Fibroblast of lung (primary cell): Measurements from ENCODE around the gene OCIAD1. TPM values are rescaled to one million over a fixed set of nuclear protein-coding genes. Genes with fewer than 3 reads are reported as not detected.
A peak's percentile ranks its signal among the peaks of the same experiment; 100 is the strongest.
"Not testable (repeated sequence)": the region's sequence is repeated elsewhere in the genome, so short reads cannot be mapped to it uniquely, and the experiment has no call there.

ENCODE experiments used
- DNase-seq, 2 donors: peaks; one replicate each; pipeline versions ENCODE4 v3.0.0 to v3.0.0-alpha.2; 2010; ENCODE audit warnings: low read depth in 2 of 2
- H2AFZ ChIP-seq: 2 replicates; pipeline ENCODE4 v1.5.1; 2012; ENCODE audit warnings: low read length, control low read depth, inconsistent platforms
- H3K27ac ChIP-seq: 2 replicates; pipeline ENCODE4 v1.5.1; 2011; ENCODE audit warnings: low read length, control low read depth; ENCODE audit not compliant: insufficient read depth
- H3K27me3 ChIP-seq: 2 replicates; pipeline ENCODE4 v1.5.1; 2011; ENCODE audit warnings: mild to moderate bottlenecking, low read length; ENCODE audit not compliant: control insufficient read depth, insufficient read depth
- H3K36me3 ChIP-seq: 2 replicates; pipeline ENCODE4 v1.5.1; 2011; ENCODE audit warnings: low read length; ENCODE audit not compliant: control insufficient read depth, insufficient read depth
- H3K4me1 ChIP-seq: 2 replicates; pipeline ENCODE4 v1.5.1; 2011; ENCODE audit warnings: low read length; ENCODE audit not compliant: control insufficient read depth, insufficient read depth; ENCODE audit errors: extremely low read depth
- H3K4me2 ChIP-seq: 2 replicates; pipeline ENCODE4 v1.5.1; 2011; ENCODE audit warnings: low read length, control low read depth; ENCODE audit not compliant: insufficient read depth; ENCODE audit errors: extremely low read depth
- H3K4me3 ChIP-seq, 4 experiments: fragments of 200-600 bp in 1 of 4; sonication (generic) in 1 of 4; replicated peaks in 1 of 4; 2 replicates each; pipeline ENCODE4 v1.5.1; 2011 to 2016; ENCODE audit warnings: low read length in 4 of 4, low read depth in 3 of 4, mild to moderate bottlenecking in 3 of 4, control low read depth in 2 of 4, inconsistent platforms in 1 of 4, mixed read lengths in 1 of 4; ENCODE audit not compliant: insufficient read depth in 1 of 4; ENCODE audit errors: control extremely low read depth in 1 of 4
- H3K79me2 ChIP-seq: 2 replicates; pipeline ENCODE4 v1.5.1; 2012; ENCODE audit warnings: mild to moderate bottlenecking, low read length, inconsistent platforms; ENCODE audit not compliant: control insufficient read depth, insufficient read depth
- H3K9ac ChIP-seq: 2 replicates; pipeline ENCODE4 v1.5.1; 2011; ENCODE audit warnings: mild to moderate bottlenecking, low read length, control low read depth; ENCODE audit not compliant: insufficient read depth
- H3K9me3 ChIP-seq: 2 replicates; pipeline ENCODE4 v1.5.1; 2012; ENCODE audit warnings: low read depth, low read length; ENCODE audit not compliant: control insufficient read depth, insufficient read depth
- H4K20me1 ChIP-seq: 2 replicates; pipeline ENCODE4 v1.5.1; 2011; ENCODE audit warnings: low read length; ENCODE audit not compliant: control insufficient read depth, insufficient read depth; ENCODE audit errors: extremely low read depth
- CTCF ChIP-seq, 2 donors: IDR thresholded peaks in 1 of 2; conservative IDR thresholded peaks in 1 of 2; 1 replicate in 1 of 2; 2 replicates in 1 of 2; pipeline ENCODE4 v1.5.1; 2011 to 2012; ENCODE audit warnings: low read length in 2 of 2, control low read depth in 1 of 2, inconsistent platforms in 1 of 2, low read depth in 1 of 2, mild to moderate bottlenecking in 1 of 2
- EZH2 ChIP-seq: IDR thresholded peaks from 2 replicates; pipeline ENCODE4 v1.5.1; 2012; ENCODE audit warnings: low read length, control low read depth, mild to moderate bottlenecking; ENCODE audit errors: missing control alignments
- polyA plus RNA-seq, 2 donors: library from polyadenylated mRNA; depleted of rRNA in 1 of 2; stranded (reverse) in 1 of 2; unstranded in 1 of 2; fragments of >200 nt; gene quantifications; 2 replicates each; pipeline ENCODE4 v1.2.1, GENCODE V29; 2011 to 2012; ENCODE audit warnings: missing spikeins in 1 of 2
- total RNA-seq: library from RNA; depleted of rRNA; stranded (reverse); fragments of >200 nt; gene quantifications from 2 replicates; pipeline ENCODE4 v1.2.1, GENCODE V29; 2014

OCIAD1 gene
- total and polyA plus RNA-seq, 2 donors (not counting 1 experiment from before 2014, with no cell fraction given), result 92.8 to 163 TPM

- H3K27me3 ChIP-seq, result no peaks in the 10 kb centered on the region
- no peak overlapping the region for H3K4me2 ChIP-seq
- no peaks in the 10 kb centered on the region for H4K20me1 ChIP-seq
- DNase-seq, result peak in 1 of 2 donors; percentile 3
- no peaks in the 10 kb centered on the region for H3K4me1 ChIP-seq
- no peaks in the 10 kb centered on the region for H3K79me2 ChIP-seq
- H2AFZ ChIP-seq, result no peak overlapping the region
- H3K36me3 ChIP-seq, result peaks cover 4% of the 10 kb centered on the region
- no peak for TF ChIP-seq CTCF (conservative IDR thresholded peaks at IDR 0.05 in 1 of 2, IDR thresholded peaks at IDR 0.05 in 1 of 2; ENCODE audit: low read depth in 1 of 2, low read length in 2 of 2)
- no peak for TF ChIP-seq EZH2
- H3K9ac ChIP-seq, result no peak overlapping the region
- no peak overlapping the region for H3K4me3 ChIP-seq
- no peaks in the 10 kb centered on the region for H3K9me3 ChIP-seq
- H3K27ac ChIP-seq, result no peak overlapping the region
These were observed 31.8 kb downstream of the OCIAD1 start for GRCh38 chr4:48862661-48863060.

GRCh38 chr4:48863728-48864127 is 32.8 kb downstream of the OCIAD1 start:
- H3K79me2 ChIP-seq, result no peaks in the 10 kb centered on the region
- no peaks in the 10 kb centered on the region for H3K4me1 ChIP-seq
- no peaks in the 10 kb centered on the region for H3K27me3 ChIP-seq

GRCh38 chr4:48864696-48865095 is 33.8 kb downstream of the OCIAD1 start:
- not testable (repeated sequence) for H3K4me1 ChIP-seq, H2AFZ ChIP-seq, H3K79me2 ChIP-seq, H3K27ac ChIP-seq, H3K9ac ChIP-seq, H4K20me1 ChIP-seq, DNase-seq, H3K36me3 ChIP-seq, H3K9me3 ChIP-seq, H3K4me3 ChIP-seq, H3K4me2 ChIP-seq, H3K27me3 ChIP-seq

More at GRCh38 chr4:48863728-48864127, 32.8 kb downstream of the OCIAD1 start:
- DNase-seq, result no peak
- no peak for TF ChIP-seq EZH2
- TF ChIP-seq CTCF (conservative IDR thresholded peaks at IDR 0.05 in 1 of 2, IDR thresholded peaks at IDR 0.05 in 1 of 2; ENCODE audit: low read depth in 1 of 2, low read length in 2 of 2), result no peak
- H2AFZ ChIP-seq, result no peak overlapping the region
- H4K20me1 ChIP-seq, result no peaks in the 10 kb centered on the region
- no peaks in the 10 kb centered on the region for H3K36me3 ChIP-seq
- H3K4me2 ChIP-seq, result no peak overlapping the region
- no peak overlapping the region for H3K4me3 ChIP-seq
- H3K27ac ChIP-seq, result no peak overlapping the region
- H3K9ac ChIP-seq, result no peak overlapping the region
- no peaks in the 10 kb centered on the region for H3K9me3 ChIP-seq
